Iris pigment epithelial cell (primary cell): ENCODE results near the gene DMTF1.

Experiments used
- DNase-seq: peaks from one replicate; pipeline ENCODE4 v3.0.0-alpha.2; 2011; ENCODE audit warnings: low read depth

The DMTF1 gene

DNA sequence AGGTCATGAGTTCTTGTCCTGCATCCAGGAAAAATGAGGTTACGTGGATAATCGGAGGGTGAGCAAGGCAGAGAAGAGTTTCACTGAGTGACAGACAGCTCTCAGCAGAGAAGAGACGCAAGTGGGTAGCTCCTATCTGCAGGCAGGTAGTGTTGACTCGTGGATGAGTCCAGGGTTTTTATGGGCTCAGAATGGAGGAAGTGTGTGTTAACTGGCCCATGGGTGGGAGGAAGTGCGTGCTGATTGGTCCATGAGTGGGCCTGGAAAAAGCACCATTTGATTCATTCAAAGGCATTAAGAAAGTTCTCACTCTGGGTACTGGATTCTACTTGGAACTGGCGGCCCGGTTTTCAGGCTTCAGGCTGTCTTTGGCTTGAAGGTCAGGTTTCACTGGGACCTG, 4.8 kb upstream of the DMTF1 start:
- no peak for DNase-seq

DNA sequence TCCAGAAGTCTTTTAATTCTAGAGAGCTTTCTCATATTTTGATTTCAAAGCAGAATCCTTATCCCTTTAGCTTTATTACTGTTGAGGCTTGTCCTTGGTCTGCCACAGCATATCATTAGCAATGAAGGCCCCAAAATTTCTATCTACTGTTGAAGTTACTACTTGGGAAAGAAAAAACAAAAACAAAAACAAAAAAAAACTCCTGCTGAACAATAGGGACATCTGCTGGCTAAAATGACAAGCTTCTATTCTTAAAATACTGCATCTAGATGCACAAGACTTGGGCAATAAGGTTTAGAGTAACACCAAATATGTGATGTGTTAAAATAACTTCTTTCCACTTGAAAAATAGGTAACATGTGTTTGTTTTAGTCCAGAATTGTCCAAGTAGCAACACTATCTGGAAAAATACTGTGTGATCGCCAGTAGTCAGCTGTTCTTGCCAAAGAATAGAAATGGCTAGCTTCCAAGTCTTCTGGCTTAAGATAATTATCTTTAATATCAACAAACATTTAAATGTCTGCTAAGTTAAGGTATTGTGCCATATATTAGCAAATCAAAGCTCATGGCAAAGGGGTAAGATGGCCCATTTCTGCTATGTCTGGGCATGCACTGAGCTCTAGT, 3.8 kb upstream of the DMTF1 start:
- DNase-seq = peak; percentile 46

DNA sequence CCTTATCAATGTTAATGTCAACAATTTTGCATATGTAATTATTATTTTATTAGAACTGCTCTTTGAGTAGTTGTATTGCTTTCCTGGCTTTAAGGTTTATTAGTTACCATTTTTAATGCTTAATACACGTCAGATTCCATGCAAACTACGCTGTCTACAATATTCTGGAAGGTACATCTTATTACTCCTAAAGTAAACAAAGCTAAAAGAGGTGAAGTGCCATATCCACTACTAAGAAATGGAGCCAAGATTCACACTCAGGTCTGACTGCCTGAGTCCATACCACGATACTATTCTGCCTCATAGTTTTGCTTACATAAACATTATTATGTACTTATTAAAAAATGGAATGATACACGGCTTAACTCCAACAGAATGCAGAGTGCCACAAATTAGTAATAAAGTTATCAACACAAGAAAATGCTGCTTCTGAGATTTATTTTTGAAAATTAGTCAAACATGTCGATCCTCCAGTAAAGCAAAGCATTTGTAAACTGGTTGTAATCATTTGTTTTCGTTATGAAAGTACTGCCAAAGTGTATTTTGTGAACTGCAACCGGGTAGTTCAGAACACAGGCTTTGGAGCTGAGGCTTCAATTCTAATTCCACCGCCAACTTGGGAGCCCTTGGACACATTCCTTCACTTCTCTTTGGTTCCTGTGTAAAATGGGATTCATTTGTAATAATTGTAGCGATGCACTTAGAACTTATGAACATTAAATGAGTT, 1.1 kb upstream of the DMTF1 start:
- DNase-seq = no peak

DNA sequence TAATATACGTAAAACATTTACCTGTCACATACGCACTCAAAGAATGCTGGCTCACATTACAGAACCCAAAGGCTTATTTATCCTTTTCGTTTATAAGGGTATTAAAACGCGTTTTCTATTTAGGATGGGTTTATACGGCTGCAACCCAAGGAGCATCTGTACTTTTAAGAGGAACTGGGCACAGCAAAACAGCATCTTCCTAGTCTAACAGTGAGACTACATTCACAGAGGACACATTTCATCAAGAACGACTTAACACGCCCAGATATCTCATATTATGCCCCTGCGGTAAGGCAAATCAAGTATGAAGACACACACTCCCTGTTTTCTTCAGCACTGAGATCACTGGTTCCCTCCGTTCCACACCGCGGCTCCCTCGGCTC, 533 bp upstream of the DMTF1 start:
- DNase-seq = no peak

DNA sequence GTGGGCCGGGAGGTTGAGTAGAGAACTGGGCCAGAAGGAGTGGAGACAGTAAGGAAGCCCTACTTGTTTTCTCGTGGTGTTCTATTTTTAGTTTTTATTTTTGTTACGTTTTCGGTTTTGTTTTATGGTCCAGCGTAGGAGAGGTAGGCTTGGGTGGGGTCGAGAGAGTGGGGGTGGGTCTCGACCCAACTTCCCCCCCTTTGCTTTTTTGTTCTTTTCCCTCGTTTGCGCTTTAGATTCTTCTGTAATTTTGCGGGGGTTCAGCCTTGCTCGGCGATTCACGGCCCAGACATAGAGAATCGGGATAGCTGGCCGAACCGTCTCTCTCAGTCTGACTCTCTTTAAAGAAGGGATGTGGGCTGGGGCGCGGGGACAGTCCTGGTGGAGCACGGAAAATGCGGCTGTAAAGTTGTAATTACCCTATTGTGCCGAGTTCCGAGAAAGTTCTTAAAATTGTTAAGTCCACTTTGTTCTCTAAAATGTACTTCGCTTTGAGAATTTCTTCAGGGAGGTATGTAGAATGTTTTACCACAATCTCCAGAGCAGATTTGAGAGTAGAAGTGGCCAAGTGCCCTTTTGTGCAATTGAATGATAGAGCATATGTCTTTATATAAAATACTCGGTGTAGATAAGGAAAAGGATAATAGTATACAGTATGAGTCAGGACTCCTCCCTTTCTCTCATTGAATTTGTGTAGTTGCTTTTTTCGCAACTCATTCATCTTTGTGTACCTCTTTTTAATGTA, 816 bp downstream of the DMTF1 start:
- DNase-seq = peak; percentile 39

DNA sequence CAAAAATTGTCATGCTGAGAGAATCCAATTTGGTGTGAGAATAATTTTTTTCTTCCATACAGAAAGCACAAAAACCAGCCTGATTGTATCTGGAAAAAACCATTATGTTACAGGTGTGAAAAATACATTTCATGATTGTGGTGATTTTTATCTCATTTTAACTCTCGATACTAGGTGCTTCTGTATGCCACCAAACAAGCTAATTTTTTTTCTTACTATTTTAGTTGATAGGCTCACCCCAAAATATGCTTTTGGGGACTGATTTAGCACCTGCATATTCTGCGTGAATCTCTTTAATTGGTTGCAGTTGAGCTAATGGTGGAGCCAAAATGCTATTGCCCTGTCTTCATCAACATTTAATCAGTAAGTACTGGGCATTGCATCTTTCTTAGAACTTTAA, 1.9 kb downstream of the DMTF1 start:
- DNase-seq = no peak

DNA sequence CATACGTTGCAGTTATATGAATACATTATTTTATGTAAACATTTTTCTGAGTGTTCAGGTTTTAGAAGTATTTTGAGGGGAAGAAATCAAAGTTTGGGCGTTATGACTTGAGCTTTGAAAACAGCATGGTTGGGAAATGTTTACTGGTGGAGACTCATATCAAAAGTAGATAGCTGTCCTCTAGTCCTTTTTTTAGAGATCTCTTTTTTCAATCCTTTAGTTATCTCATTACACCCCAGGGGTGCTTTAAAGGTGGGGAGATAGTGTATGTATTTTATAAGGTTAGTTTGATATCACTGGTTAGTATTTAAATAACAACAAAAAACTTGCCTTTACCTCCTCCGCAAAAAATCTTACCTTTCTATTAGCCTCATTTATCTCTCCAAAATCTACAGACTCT, 2.3 kb downstream of the DMTF1 start:
- DNase-seq = no peak

DNA sequence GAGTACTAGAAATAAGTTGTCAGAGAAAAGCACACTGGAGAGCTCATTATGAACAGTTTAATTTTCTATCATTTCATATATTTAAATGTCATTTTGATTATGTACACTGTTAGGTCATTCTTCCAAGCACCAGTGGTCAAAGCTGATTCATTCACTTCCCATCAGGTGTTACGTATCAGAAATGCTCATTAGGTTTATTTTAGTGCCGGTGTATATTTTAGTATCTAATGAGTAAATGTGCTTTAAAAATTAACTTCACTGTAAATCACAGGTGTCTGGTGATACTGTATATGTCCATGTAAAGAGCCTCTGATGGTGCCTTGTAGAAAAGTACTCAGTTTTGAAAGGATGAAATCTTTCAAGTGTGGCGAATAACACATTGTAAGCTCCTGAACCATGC, 3.5 kb downstream of the DMTF1 start:
- peak; percentile 21 for DNase-seq

DNA sequence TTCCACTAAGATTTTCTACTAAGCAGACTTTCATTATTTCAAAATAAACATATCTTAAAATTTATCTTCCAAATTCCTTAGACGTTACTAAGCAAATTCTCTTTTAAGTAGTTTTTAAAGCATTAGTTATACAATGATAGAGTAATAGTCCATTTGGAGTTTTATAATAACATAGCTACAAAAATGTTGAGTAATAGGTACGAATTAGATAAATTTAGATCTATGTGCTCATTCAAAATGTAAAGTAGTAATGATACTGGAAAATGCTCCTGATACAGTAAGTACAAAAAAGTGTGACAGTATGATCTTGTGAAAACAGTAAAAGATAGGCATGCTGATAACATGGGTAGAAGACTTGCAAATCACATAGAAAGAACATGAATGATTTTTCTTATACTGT, 4.5 kb downstream of the DMTF1 start:
- peak; percentile 35 for DNase-seq

DNA sequence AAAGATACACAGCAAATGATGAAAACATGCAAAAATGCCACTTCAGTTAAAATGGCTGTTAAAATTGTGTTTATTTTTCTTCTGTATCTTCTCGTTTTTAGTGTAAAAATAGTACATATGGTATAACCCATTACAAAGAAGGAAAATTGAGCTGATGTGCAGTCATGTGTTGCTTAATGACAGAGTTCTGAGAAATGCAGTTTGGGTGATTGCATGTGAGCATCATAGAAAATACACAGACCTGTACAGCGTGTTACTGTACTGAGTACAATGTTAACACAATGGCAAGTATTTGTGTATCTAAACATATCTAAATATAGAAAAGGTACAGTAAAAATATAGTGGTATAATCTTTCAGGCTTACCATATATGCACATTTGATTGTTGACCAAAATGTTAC, 7.3 kb downstream of the DMTF1 start:
- no peak for DNase-seq

DNA sequence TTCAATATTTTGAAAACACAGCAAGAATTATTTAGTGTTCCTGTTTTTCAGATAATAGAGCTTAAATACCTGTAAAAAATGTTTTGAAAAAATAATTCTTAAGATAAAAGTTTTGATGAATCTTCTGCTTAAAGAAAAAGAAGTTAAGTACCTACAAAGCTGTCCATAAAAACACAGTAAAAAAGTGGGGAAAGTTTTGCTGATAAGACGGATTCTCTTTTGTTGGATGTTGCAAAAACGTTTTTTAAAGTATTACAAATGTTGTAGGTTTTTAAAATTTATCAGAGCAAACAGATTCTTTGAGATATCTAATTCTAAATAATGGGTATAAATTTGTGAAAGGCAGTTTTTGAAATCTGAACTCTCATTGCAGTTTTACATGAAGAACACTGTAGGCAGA, 12.2 kb downstream of the DMTF1 start:
- no peak for DNase-seq

DNA sequence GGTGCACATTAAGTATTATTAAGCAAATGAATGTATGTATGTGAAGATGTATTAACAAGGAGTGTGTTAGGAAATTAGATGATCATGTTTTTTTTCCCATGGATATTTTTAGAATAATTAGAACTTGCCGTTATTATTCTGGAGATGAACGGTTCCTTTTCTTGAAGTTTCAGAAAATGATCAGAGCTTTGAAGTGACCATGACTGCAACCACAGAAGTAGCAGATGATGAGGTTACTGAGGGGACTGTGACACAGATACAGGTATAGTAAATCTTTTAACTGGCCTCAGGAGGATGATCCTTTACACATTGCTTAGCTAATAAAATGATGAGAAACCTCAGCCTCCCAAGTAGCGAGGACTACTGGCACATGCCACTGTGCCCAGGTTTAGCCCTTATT, 18.6 kb downstream of the DMTF1 start:
- no peak for DNase-seq

DNA sequence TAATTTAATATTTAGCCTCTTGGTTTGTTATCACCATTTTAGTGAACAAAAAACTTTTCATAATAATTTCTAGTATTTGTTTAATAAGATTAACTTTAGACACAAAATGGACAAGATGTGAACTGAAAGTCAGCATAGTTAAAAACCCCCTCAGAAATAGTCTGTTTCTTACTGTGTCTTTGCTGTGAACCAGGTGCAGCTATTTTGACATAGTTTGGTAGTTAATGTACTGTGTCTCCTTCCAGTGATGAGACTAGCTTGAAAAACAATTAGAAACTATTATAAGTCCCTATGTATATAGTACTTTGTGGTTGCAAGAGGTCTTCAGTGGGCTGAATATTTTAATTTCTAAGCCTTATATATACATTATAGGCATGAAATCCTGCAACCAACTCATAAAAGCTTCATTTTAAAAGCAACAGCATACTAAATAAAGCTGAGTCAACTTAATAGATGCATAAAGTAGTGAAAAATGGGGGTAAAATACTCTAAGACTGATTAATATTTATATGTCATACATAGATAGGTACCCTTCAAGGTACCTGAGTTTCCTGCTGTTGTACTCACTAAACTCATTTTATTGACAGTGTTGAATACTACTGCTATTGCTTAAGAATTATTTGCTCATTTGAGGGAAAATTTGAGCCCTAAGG, 19.2 kb downstream of the DMTF1 start:
- no peak for DNase-seq

DNA sequence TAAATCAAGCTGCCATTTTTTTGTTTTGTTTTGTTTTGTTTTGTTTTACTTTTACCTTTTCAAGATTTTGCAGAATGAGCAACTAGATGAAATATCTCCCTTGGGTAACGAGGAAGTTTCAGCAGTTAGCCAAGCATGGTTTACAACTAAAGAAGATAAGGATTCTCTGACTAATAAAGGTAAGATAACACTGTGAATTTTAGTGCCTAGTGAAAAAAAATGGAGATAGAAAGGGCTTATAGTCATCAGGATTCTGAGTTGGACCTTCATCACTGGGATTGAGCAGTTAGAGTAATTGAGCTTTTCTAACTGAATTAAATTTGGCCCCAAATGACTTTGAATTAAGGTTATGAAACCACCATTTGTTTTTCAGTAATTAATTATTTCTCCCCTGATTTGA, 21.2 kb downstream of the DMTF1 start:
- DNase-seq = no peak

DNA sequence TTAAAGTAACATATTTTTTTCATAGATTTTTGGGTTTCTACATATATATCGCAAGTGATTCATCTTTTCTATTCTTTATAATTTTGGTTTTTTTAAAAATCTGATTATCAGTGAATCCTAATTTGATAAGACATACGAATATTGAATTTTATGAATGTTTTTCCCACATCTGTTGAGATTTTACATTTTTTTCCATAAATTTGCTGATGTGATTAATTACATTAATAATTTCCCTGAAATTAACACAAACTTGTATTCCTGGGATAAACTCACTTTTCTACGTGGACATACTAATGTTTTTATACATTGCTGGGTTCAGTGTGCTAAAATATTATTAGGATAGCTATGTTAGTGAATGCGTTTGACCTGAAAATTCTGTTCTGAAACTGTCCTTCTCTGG, 26.1 kb downstream of the DMTF1 start:
- DNase-seq = no peak

DNA sequence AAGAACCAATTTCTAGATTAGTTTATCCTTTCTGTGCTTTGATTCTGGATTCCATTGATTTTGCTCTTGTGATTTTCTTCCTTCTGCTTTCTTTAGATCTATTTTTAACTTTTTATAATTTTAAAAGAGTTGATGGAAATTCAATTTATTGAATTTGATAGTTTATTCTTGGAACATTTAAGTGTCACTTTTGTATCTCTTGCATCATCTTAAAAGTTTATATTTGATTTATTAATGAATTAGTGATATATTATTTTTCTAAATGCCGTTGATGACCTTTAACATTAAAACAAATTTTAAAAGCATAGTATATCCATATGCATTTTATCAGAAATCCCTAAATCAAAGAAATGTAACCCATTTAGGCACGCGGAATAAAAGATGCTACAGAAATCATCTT, 26.9 kb downstream of the DMTF1 start:
- DNase-seq = no peak

DNA sequence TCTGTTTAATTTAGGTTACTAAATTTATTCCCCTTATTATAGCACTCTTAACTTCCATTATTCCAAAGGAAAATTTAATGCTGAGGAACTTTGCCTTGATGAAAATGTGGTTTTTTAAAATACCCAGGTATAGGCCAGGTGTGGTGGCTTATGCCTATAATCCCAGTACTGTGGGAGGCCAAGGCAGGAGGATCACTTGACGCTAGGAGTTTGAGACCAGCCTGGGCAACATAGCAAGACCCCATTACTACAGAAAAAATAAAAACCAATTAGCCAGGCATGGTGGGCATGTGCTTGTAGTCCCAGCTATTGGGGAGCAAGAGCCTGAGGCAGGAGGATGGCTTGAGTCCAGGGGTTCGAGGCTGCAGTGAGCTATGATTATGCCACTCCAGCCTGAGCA, 34.9 kb downstream of the DMTF1 start:
- DNase-seq = no peak

DNA sequence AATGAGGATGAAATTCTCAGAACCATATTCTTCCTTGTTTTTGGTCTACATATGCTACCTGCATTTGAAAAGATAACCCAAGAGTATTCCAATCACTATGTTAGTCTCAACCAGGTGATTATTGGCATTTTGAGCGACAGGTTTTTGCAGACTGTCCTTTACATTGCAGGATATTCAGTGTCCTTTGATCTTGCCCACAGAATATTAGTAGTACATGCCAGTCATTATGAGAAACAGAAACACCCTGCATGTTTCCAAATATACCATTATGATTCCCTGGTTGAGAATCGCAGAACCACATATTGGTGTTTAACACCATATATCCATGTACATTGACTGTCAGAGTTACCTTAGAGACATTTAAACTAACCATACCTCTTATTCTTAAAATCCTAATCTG, 36.7 kb downstream of the DMTF1 start:
- no peak for DNase-seq

DNA sequence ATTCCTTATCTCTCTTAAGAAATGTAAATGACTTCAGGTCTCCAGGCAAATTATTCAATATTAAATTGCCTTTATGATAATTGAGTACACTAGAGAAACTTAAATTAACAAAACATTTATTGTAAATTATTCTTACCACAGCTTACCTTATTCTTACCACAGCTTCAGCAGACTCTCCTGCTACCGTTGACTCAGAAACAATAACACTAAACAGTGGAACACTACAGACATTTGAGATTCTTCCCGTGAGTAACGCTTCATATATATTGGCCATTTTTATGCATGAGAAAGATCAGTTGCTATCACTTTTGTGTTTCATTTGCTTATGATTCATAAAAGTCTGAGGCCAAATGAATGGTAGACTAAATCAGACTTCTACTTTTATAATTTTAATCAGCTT, 38.5 kb downstream of the DMTF1 start:
- no peak for DNase-seq

DNA sequence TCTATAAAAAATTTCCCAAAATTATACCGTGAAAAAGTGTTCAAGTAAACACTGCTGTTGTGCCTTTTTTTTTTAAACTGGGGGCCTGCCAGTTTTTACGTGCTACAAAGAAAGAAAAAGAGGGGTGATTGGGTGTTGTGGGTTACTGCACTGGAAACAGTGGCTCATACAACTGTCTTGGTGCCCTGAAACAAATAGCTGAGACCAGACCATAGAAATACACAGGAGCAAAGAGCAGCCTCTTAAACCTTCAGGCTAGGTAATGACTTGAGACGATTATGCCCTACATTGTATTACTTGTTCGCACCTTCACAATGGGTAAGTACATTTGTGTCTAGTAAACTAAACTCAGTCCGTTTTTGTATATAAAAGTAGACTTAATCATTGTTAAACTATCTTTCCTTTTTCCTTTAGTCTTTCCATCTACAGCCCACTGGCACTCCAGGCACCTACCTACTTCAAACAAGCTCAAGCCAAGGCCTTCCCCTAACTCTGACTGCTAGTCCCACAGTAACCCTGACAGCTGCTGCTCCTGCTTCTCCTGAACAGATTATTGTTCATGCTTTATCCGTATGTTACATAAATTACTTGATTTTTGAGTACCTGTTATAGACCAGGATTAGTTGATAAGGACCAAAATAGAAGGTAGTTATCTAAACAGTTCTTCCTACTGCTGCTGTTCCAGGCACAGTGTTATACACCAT, 40.7 kb downstream of the DMTF1 start:
- DNase-seq = no peak

DNA sequence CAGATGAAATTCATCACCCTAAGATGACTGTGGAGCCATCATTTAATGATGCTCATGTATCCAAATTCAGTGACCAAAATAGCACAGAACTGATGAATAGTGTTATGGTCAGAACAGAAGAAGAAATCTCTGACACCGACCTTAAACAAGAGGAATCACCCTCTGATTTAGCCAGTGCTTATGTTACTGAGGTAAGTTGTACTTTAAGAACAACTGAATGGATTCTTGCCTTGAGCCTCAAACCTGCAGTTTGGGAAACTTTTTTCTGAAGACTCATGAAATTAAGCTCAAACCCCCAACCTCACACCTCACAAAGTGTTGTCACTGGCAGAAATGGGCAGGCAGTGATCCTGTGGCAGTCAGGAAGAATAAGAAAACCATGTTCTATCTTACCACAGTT, 41.7 kb downstream of the DMTF1 start:
- no peak for DNase-seq

DNA sequence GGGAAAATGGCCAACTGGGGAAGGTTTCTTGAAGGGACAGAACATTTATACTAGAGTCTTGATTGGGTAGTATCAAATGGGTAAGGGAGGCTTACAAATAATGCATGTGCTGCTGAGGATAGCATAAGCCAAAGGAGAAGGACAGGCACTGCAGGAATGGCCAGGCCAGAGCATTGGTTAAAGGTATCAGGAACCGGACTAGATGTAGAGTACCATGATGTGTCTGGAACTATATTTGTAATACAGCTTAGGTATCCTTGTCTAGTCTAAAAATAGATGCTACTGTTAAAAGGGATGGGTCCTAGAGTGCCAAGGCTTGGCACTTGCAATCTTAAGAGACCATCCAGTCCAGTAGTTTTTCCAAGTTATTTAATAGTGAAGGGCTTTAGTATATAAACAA, 47.0 kb downstream of the DMTF1 start:
- DNase-seq = no peak
